D341Med (cell line): ENCODE measurements around the gene FIGN.

Experiments used
- DNase-seq: peaks from one replicate; pipeline ENCODE4 v3.0.0; 2012; ENCODE audit warnings: low spot score

The FIGN gene

DNA sequence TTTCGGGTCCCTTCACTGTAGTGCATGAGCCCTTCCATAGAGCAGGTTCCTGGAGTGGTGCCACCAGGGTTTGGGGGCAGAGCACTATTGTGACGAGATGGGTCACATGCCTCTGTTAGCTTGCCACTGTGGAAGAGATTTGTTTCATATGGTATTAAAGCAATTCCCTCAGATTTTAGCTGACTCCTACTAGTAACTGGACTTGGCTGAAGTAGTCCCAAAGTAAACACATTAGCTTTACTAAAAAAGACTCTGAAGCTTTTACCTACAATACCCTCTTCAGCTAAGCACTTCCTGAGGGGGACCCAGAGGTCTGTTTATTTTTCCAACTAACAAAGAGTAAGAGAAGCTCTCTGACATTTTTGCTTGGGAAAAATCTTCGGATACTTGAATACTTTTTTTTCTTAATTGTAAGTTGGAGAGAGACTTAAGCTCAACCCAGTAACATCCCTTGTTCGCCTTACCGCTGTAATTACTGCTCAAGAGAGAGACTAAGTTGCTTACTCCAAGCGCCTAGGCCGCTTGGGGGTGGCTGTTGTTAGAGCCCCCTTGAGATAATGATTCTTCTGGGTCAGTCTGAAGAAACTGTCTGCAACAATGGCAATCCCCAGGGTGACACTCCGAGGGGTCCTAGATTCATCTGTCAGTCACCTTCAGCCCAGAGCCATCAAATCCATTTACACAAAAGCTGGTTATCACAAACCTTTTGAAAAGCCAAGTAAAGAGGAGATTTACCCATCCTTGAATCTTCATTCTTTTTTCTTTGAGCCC, 177.4 kb downstream of the FIGN start:
- no peak for DNase-seq

DNA sequence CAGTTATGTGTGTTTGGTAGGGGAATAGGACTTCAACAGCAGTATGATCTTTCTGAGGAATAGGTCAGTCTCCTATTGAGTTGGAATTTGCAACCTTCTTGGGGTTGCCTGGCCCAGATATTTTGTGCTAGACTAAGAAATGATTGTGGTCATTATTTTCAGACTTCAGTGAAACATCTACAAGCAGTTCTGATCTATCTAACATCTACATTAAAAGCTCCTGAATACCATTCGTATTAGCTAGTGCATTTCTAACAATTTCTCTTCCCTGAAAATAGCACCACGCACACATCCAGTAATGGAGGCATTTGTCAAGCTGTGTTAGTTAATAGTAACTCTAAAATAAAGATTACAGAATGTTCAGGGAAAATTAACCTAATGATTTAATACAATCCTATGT, 179.3 kb downstream of the FIGN start:
- DNase-seq, result no peak

DNA sequence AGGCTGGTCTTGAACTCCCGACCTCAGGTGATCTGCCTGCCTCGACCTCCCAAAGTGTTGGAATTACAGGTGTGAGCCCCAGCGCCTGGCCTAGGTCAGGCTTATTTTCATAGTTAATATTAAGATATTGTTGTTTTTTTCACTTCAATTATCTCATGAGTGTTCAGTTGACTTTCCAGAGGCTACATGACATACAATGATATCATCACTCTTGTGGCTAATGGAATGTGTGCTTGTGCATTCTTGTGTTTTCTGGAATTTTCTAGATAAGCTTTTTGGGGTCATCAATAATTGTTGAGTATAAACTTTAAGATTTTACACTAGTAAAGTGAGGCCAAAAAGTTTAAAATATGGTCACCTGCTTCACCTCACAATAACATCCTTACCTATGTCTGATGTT, 180.9 kb downstream of the FIGN start:
- DNase-seq, result no peak

DNA sequence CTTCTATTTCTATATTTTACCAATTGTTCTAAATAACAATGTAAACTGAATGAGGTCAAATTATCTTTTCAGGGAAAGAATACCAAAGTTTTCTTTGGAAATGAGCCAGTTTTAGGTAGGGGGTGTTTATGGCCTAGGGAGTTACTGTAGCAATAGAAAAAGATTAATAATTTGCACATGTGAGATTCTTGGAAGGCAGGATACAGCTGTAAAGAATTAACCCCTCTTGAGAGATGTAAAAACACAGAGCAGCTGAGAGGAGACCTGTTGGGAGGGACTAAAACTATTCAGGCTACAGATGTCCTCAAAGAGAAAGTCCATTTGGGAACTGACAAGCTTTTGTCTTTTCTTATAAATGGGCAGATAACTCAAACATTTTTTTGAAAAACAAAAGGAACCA, 182.2 kb downstream of the FIGN start:
- DNase-seq, result no peak

DNA sequence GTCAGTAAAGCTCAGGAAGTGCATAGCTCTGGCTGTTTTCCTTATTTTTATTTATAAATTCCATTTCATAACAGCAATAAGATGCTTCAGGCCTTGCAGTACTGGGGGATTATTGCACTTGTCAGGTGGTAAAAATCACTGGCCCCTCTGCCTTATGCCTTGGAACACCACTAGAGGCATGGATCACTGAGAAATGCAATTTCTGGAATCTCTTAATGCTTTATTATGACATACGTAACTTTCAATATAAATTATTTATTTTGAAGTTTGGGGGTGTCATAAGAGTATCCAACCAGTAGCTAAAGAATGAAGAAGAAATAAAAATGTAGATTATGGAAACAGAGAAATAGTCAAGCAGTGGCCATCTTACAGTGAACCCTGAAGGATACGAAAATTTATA, 183.1 kb downstream of the FIGN start:
- DNase-seq, result no peak

DNA sequence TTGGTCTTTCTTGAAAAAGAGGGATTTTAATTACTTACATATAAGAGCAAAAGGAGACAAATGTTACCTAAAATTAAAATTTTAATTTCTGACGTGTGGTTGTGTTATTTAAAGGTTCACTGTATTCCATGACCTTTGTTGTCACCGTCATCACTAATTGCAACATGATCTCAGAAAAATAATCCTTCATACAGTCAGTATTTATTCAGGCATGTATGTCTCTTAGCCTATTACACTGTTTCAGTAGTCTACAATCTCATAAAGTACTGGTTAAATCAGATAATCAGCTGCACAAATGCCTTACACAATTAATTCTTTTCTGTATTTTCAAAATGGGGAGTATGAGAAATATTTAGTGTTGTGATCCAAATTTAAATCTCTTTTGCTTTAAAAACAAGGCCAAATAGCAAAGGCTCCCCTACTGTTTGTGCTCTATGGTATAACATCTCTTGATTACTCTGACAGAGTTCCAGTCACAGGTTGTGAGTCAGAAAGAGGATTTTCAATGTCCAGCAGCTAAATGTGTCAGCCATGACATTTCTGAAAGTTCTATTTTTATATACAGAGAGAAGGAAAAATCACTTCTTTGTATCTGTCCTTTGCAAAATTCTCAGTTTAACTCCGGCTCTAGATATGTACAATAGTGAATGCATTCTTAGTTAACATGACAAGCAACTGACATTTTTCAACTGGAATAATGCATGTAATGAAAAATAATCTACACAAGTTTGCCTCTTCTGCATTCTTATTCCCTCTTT, 184.0 kb downstream of the FIGN start:
- DNase-seq, result no peak

DNA sequence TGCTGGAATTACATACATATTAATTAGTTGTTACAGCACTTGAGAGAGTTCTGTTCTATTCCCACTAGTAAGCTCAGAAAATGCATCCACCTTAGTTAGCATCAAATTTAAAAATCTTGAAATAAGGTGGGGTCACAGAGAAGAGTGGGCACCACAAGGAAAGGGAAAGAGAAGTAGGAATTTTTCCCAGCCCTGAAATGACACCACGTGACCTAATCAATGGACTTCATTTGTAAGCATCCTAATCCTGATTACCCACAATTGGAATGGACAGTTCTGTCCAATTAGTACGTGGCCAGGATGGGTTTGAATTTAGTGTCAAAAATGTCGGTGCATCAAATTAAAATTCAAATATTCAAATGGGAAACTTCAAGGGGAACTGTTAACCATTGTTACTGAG, 186.8 kb downstream of the FIGN start:
- DNase-seq, result no peak
